ENCODE measurements around the gene FILIP1L. TPM values are rescaled to one million over a fixed set of nuclear protein-coding genes. Genes with fewer than 3 reads are reported as not detected.

The FILIP1L gene
- total and polyA plus RNA-seq, 2 of the 4 experiments (the other 2 are of a cell fraction): 11.5 to 19.9 TPM

DNA sequence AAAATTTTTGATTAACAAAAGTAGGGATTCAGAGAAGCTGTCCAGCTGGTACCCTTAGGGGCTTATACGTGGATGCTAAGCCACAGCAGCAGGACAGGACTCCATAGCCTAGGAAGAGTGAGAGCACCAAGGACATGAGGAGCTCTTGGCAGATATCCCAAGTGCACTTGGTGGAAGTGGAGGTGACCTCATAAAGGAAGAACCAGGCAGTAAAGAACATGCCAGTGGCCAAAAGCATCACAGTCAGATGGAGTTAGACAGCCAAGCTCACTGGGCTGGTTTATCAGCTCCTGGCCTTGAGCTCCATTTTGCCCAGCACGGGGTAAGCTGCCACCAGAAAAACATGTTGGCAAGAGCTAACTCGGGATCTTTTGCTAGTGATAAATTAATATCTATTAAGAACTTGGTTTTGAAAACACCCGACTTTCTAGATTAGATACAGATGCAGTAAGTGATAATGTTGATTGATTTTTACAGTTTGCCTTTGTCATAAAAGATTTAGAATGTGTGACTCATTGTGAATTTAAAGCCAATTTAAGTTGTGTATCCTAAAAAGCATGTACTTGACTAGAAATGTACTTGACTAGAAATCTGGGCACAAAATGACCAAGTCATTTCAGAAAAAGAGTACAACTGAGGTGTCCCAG lies 188.6 kb downstream of the FILIP1L start:
- peak overlapping the region; percentile 42; the same call in 1 of the 3 replicates for H2BK15ac ChIP-seq (ENCODE audit: low read depth, low read length)
- no peak overlapping the region for H3K4me3 ChIP-seq (ENCODE audit: insufficient read depth, low read depth, low read length)
- ChIA-PET CTCF (no interaction called here), POLR2A (ENCODE audit: unreplicated experiment) (no interaction called here)
- 0 out of 2 replicates have a peak, but pooled peaks cover 3% of the 10 kb centered on the region for H4K20me1 ChIP-seq (ENCODE audit: insufficient read depth, low read length)
- H3K23ac ChIP-seq (ENCODE audit: low read depth, low read length): peak overlapping the region; percentile 48; the same call in 1 of the 2 replicates
- peaks cover 8 to 17% of the 10 kb centered on the region in 2 experiments; a peak in 3 of 4 replicates for H3K79me1 ChIP-seq (ENCODE audit: low read depth in 1 of 2, low read length in 2 of 2)
- H3K4me2 ChIP-seq (ENCODE audit: low read depth, low read length): no peak overlapping the region
- DNase-seq: peak; percentile 89
- no peak overlapping the region for H2BK5ac ChIP-seq (ENCODE audit: low read depth, low read length, poor library complexity, severe bottlenecking)
- no peak for TF ChIP-seq POLR2A (IDR thresholded peaks at IDR 0.05; ENCODE audit: low read depth, low read length)
- no peak for TF ChIP-seq RFX5 (IDR thresholded peaks at IDR 0.05; ENCODE audit: low read depth, low read length)
- no peak for TF ChIP-seq MXI1 (IDR thresholded peaks at IDR 0.05; ENCODE audit: borderline replicate concordance, low read depth, low read length)
- TF ChIP-seq MAZ (IDR thresholded peaks at IDR 0.05; ENCODE audit: borderline replicate concordance, low read depth, low read length): no peak
- TF ChIP-seq NFE2L2 (IDR thresholded peaks at IDR 0.05; ENCODE audit: low read depth, low read length): no peak
- no peak for TF ChIP-seq USF2 (IDR thresholded peaks at IDR 0.05; ENCODE audit: low read depth, low read length)
- no peak for TF ChIP-seq BHLHE40 (IDR thresholded peaks at IDR 0.05; ENCODE audit: low read depth, low read length)
- TF ChIP-seq FOS (IDR thresholded peaks at IDR 0.05; ENCODE audit: low read depth, low read length): no peak
- TF ChIP-seq RCOR1 (IDR thresholded peaks at IDR 0.05; ENCODE audit: insufficient replicate concordance, low read length): no peak
- no peak for TF ChIP-seq RAD21 (IDR thresholded peaks at IDR 0.05; ENCODE audit: low read length)
- TF ChIP-seq CTCF (conservative IDR thresholded peaks at IDR 0.05; ENCODE audit: low read depth, low read length): no peak
- TF ChIP-seq CEBPB (IDR thresholded peaks at IDR 0.05; ENCODE audit: low read depth, low read length): no peak
- no peak for TF ChIP-seq SMC3 (IDR thresholded peaks at IDR 0.05; ENCODE audit: low read depth, low read length)
- TF ChIP-seq CHD1 (IDR thresholded peaks at IDR 0.05; ENCODE audit: low read depth, low read length): no peak
- peak overlapping the region; percentile 24; the same call in 1 of the 2 replicates for H2BK120ac ChIP-seq (ENCODE audit: low read depth, low read length)
- H3K9ac ChIP-seq (ENCODE audit: low read depth, low read length): no peak overlapping the region
- 0 out of 2 replicates have a peak overlapping the region, but pooled peaks have one; percentile 5 for H3K14ac ChIP-seq (replicated peaks; ENCODE audit: low read depth, low read length)
- peak; percentile 75 for ATAC-seq (ENCODE audit: low read depth)
- no peak overlapping the region for H3K18ac ChIP-seq (ENCODE audit: low read depth, low read length)
- H3K27ac ChIP-seq (ENCODE audit: insufficient read depth, low read length): no peak overlapping the region
- H2AFZ ChIP-seq (replicated peaks; ENCODE audit: low read length, poor library complexity): no peak overlapping the region
- H3K36me3 ChIP-seq (ENCODE audit: control insufficient read depth, insufficient read depth, low read length): no peaks in the 10 kb centered on the region
- peak overlapping the region in 1 of 2 experiments; percentile 7; a peak in 1 of 4 replicates for H4K8ac ChIP-seq (ENCODE audit: low read depth in 2 of 2, low read length in 2 of 2)
- H3K9me1 ChIP-seq (ENCODE audit: insufficient read depth, low read length): peaks cover 12% of the 10 kb centered on the region
- BruUV-seq (replicated peaks): no TSS peak
- H4K5ac ChIP-seq (ENCODE audit: low read depth, low read length): no peak overlapping the region
- WGBS, 2 experiments (ENCODE audit: extremely low coverage in 2 of 2, insufficient read length in 1 of 2): no CpG with 5 or more reads among the region's 4 CpGs
- H2AK9ac ChIP-seq (replicated peaks; ENCODE audit: low read depth, low read length, poor library complexity): no peak overlapping the region
- no peak overlapping the region for H3K56ac ChIP-seq (ENCODE audit: extremely low read depth, insufficient read depth, low read length)
- H2AK5ac ChIP-seq (ENCODE audit: low read depth, low read length): peak overlapping the region; percentile 54
- no peaks in the 10 kb centered on the region for H3K9me3 ChIP-seq (ENCODE audit: control insufficient read depth, insufficient read depth, low read length)
- dilution Hi-C loops (cut with HindIII; ENCODE audit: low sequenced_read_pairs, unreplicated experiment) (no loop called here), in situ Hi-C loops (cut with MboI; ENCODE audit: low sequenced_read_pairs) (no loop called here), intact Hi-C loops (cut with micrococcal nuclease) (no loop called here)
- H3K4me1 ChIP-seq (ENCODE audit: control insufficient read depth, insufficient read depth, low read length): peaks cover 7% of the 10 kb centered on the region
- peak overlapping the region; percentile 27; the same call in 1 of the 2 replicates for H2BK20ac ChIP-seq (ENCODE audit: low read depth, low read length)
- peak overlapping the region; percentile 22 for H3K4ac ChIP-seq (ENCODE audit: low read depth, low read length)
- no peak overlapping the region for H4K91ac ChIP-seq (ENCODE audit: insufficient read depth, low read depth, low read length)
- no peaks in the 10 kb centered on the region for H3K27me3 ChIP-seq (ENCODE audit: control insufficient read depth, insufficient read depth, low read length)

Data from IMR-90 (cell line).